ENCODE measurements around the gene NOC4L.

The NOC4L gene

GRCh38 chr12:132178316-132178715, 34.1 kb downstream of the NOC4L start:
- Histone ChIP-seq H3K4me1 (ENCODE audit: insufficient read depth, insufficient read length) (peaks cover 27% of the 10 kb centered on the region), H3K9me3 (ENCODE audit: insufficient read depth, low read length) (no peaks in the 10 kb centered on the region), H3K4me3 (ENCODE audit: insufficient read length, low read depth) (no peak overlapping the region), H3K36me3 (ENCODE audit: insufficient read depth, insufficient read length, low read length) (no peaks in the 10 kb centered on the region), H3K27me3 (ENCODE audit: insufficient read depth, insufficient read length) (peaks cover 48% of the 10 kb centered on the region), H3K9ac (ENCODE audit: insufficient read length, low read depth) (no peak overlapping the region)
- no peak for DNase-seq (ENCODE audit: low read depth, low spot score)
- TF ChIP-seq SUZ12 (IDR thresholded peaks at IDR 0.05; ENCODE audit: extremely low read depth, insufficient read depth, insufficient read length): no peak
- TF ChIP-seq ZNF274 (IDR thresholded peaks at IDR 0.05; ENCODE audit: low read depth, low read length): no peak
- TF ChIP-seq YY1 (IDR thresholded peaks at IDR 0.05; ENCODE audit: insufficient read depth, insufficient read length): no peak

- H3K4me1 ChIP-seq (ENCODE audit: insufficient read depth, insufficient read length): peaks cover 27% of the 10 kb centered on the region
- no peak for TF ChIP-seq ZNF274 (IDR thresholded peaks at IDR 0.05; ENCODE audit: low read depth, low read length)
- no peak for TF ChIP-seq YY1 (IDR thresholded peaks at IDR 0.05; ENCODE audit: insufficient read depth, insufficient read length)
- no peak for TF ChIP-seq SUZ12 (IDR thresholded peaks at IDR 0.05; ENCODE audit: extremely low read depth, insufficient read depth, insufficient read length)
- no peak overlapping the region for H3K9ac ChIP-seq (ENCODE audit: insufficient read length, low read depth)
- H3K27me3 ChIP-seq (ENCODE audit: insufficient read depth, insufficient read length): peaks cover 48% of the 10 kb centered on the region
- no peak overlapping the region for H3K4me3 ChIP-seq (ENCODE audit: insufficient read length, low read depth)
- no peak for DNase-seq (ENCODE audit: low read depth, low spot score)
- H3K36me3 ChIP-seq (ENCODE audit: insufficient read depth, insufficient read length, low read length): no peaks in the 10 kb centered on the region
- H3K9me3 ChIP-seq (ENCODE audit: insufficient read depth, low read length): no peaks in the 10 kb centered on the region
Observed at GRCh38 chr12:132178801-132179401, 34.6 kb downstream of the NOC4L start.

- H3K4me1 ChIP-seq (ENCODE audit: insufficient read depth, insufficient read length): peaks cover 27% of the 10 kb centered on the region
Observed at GRCh38 chr12:132179431-132180362, 35.4 kb downstream of the NOC4L start.

GRCh38 chr12:132180648-132181546, 36.6 kb downstream of the NOC4L start:
- peaks cover 61% of the 10 kb centered on the region for H3K27me3 ChIP-seq (ENCODE audit: insufficient read depth, insufficient read length)
- no peak for DNase-seq (ENCODE audit: low read depth, low spot score)

More at GRCh38 chr12:132179431-132180362, 35.4 kb downstream of the NOC4L start:
- no peak overlapping the region for H3K9ac ChIP-seq (ENCODE audit: insufficient read length, low read depth)
- no peaks in the 10 kb centered on the region for H3K9me3 ChIP-seq (ENCODE audit: insufficient read depth, low read length)
- no peak overlapping the region for H3K4me3 ChIP-seq (ENCODE audit: insufficient read length, low read depth)
- H3K27me3 ChIP-seq (ENCODE audit: insufficient read depth, insufficient read length): peaks cover 50% of the 10 kb centered on the region
- H3K36me3 ChIP-seq (ENCODE audit: insufficient read depth, insufficient read length, low read length): no peaks in the 10 kb centered on the region
- DNase-seq (ENCODE audit: low read depth, low spot score): no peak
- TF ChIP-seq SUZ12 (IDR thresholded peaks at IDR 0.05; ENCODE audit: extremely low read depth, insufficient read depth, insufficient read length) (no peak), ZNF274 (IDR thresholded peaks at IDR 0.05; ENCODE audit: low read depth, low read length) (no peak), YY1 (IDR thresholded peaks at IDR 0.05; ENCODE audit: insufficient read depth, insufficient read length) (no peak)

DNA sequence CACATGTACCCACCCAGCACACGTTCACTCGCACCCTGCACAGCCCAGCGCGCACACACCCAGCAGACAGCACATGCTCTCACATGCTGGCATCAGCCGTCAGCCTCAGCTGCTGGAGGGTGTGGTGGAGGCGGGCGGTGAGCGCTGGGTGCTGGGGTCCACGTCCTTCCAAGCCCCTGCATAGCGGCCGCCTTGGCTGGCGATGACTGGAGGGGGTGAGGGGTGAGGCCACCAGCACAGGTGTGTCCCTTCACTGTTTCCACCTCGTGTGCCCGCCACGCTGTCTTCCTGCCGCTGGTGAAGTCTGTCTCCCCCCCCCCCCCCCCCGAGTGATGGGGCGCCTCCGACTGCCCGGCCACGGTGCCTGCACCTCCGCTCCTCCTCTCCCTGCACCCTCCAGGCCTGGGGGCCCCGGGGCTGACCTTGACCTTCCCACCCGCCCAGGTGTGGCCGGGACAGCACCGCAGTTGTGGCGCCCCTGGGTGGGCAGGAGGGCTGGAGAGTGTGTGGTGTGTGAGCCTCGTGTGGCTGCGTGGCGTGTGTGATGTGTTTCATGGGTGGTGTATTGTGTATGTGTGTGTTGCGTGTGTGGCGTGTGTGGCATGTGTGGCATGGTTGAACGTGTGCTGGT, 37.4 kb downstream of the NOC4L start:
- peaks cover 67% of the 10 kb centered on the region for H3K27me3 ChIP-seq (ENCODE audit: insufficient read depth, insufficient read length)
- H3K4me3 ChIP-seq (ENCODE audit: insufficient read length, low read depth): no peak overlapping the region
- no peaks in the 10 kb centered on the region for H3K9me3 ChIP-seq (ENCODE audit: insufficient read depth, low read length)
- H3K4me1 ChIP-seq (ENCODE audit: insufficient read depth, insufficient read length): peaks cover 18% of the 10 kb centered on the region
- no peak for DNase-seq (ENCODE audit: low read depth, low spot score)
- TF ChIP-seq ZNF274 (IDR thresholded peaks at IDR 0.05; ENCODE audit: low read depth, low read length) (no peak), YY1 (IDR thresholded peaks at IDR 0.05; ENCODE audit: insufficient read depth, insufficient read length) (no peak), SUZ12 (IDR thresholded peaks at IDR 0.05; ENCODE audit: extremely low read depth, insufficient read depth, insufficient read length) (no peak)
- H3K36me3 ChIP-seq (ENCODE audit: insufficient read depth, insufficient read length, low read length): no peaks in the 10 kb centered on the region
- no peak overlapping the region for H3K9ac ChIP-seq (ENCODE audit: insufficient read length, low read depth)

More at GRCh38 chr12:132180648-132181546, 36.6 kb downstream of the NOC4L start:
- no peaks in the 10 kb centered on the region for H3K36me3 ChIP-seq (ENCODE audit: insufficient read depth, insufficient read length, low read length)
- TF ChIP-seq SUZ12 (IDR thresholded peaks at IDR 0.05; ENCODE audit: extremely low read depth, insufficient read depth, insufficient read length): no peak
- TF ChIP-seq YY1 (IDR thresholded peaks at IDR 0.05; ENCODE audit: insufficient read depth, insufficient read length): no peak
- TF ChIP-seq ZNF274 (IDR thresholded peaks at IDR 0.05; ENCODE audit: low read depth, low read length): no peak
- H3K9ac ChIP-seq (ENCODE audit: insufficient read length, low read depth): no peak overlapping the region
- H3K9me3 ChIP-seq (ENCODE audit: insufficient read depth, low read length): no peaks in the 10 kb centered on the region
- H3K4me1 ChIP-seq (ENCODE audit: insufficient read depth, insufficient read length): peaks cover 20% of the 10 kb centered on the region
- no peak overlapping the region for H3K4me3 ChIP-seq (ENCODE audit: insufficient read length, low read depth)

- no peak for DNase-seq (ENCODE audit: low read depth, low spot score)
- no peaks in the 10 kb centered on the region for H3K36me3 ChIP-seq (ENCODE audit: insufficient read depth, insufficient read length, low read length)
- H3K4me1 ChIP-seq (ENCODE audit: insufficient read depth, insufficient read length): peaks cover 16% of the 10 kb centered on the region
- TF ChIP-seq YY1 (IDR thresholded peaks at IDR 0.05; ENCODE audit: insufficient read depth, insufficient read length): no peak
- TF ChIP-seq SUZ12 (IDR thresholded peaks at IDR 0.05; ENCODE audit: extremely low read depth, insufficient read depth, insufficient read length): no peak
- TF ChIP-seq ZNF274 (IDR thresholded peaks at IDR 0.05; ENCODE audit: low read depth, low read length): no peak
- no peak overlapping the region for H3K4me3 ChIP-seq (ENCODE audit: insufficient read length, low read depth)
- peaks cover 73% of the 10 kb centered on the region for H3K27me3 ChIP-seq (ENCODE audit: insufficient read depth, insufficient read length)
- H3K9me3 ChIP-seq (ENCODE audit: insufficient read depth, low read length): no peaks in the 10 kb centered on the region
- H3K9ac ChIP-seq (ENCODE audit: insufficient read length, low read depth): no peak overlapping the region
Observed at GRCh38 chr12:132182206-132182710, 38.0 kb downstream of the NOC4L start.

All from NT2/D1 (cell line).